ENCODE results near the gene IGFBPL1.

The IGFBPL1 gene

DNA sequence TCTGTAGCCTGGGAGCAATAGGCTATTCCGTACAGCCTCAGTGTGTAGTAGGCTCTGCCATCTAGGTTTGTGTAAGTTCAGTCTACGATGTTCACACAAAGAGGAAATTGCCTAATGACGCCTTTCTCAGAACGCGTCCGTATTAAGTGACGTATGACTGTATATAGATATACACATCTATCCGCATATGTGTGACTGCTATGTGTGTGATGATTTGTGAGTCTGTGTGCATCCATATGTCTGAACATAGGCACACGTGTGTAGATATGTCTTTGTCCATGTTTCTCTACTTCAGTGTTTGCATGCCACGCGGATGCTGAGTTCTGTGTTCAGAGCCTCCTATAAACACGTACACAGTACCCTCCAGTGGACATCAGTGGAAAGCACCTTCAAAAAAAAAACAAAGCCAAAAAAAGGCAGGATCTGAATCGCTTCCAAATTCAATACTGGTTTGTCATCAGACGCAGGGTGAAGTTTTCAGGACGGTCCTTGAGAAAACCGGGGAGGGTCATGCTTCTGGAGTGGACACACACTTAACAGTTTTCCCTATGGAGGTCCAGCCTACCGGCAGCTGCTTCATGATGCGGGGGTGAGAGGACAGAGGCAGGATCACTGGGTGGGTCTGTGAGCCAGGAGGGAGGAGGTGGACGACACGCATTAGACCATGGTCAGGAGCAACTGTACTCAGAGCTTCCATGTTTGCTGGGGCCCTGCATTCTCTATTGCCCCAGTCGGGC, 61.2 kb downstream of the IGFBPL1 start:
- H3K4me3 ChIP-seq (ENCODE audit: low read depth, low read length), result no peak overlapping the region; the same call in 1 of the 2 replicates
- TF ChIP-seq, protein P1, sequence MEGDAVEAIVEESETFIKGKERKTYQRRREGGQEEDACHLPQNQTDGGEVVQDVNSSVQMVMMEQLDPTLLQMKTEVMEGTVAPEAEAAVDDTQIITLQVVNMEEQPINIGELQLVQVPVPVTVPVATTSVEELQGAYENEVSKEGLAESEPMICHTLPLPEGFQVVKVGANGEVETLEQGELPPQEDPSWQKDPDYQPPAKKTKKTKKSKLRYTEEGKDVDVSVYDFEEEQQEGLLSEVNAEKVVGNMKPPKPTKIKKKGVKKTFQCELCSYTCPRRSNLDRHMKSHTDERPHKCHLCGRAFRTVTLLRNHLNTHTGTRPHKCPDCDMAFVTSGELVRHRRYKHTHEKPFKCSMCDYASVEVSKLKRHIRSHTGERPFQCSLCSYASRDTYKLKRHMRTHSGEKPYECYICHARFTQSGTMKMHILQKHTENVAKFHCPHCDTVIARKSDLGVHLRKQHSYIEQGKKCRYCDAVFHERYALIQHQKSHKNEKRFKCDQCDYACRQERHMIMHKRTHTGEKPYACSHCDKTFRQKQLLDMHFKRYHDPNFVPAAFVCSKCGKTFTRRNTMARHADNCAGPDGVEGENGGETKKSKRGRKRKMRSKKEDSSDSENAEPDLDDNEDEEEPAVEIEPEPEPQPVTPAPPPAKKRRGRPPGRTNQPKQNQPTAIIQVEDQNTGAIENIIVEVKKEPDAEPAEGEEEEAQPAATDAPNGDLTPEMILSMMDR (IDR thresholded peaks at IDR 0.05; ENCODE audit: low read depth, low read length, missing control alignments), result peak; percentile 59
- DNase-seq (ENCODE audit: low read depth), result no peak

DNA sequence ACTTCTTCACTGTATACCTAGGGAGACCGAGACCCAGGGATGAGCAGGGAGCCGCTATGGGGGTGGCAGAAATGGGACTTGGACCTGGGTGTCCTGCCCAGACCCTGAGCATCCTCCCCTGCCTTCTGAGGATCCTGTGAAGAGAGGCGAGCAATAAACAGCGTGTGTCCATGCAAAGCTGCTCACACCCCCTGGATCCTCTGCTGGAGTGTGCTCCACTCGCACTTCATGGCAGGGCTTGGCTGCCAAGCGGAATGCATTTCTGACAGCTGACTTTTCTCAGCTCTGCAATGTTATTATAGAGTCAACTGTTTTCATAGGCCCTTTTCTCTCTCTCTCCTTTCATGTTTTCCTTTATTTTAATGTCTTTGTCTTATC, 62.8 kb downstream of the IGFBPL1 start:
- H3K4me3 ChIP-seq (ENCODE audit: low read depth, low read length), result no peak overlapping the region
- DNase-seq (ENCODE audit: low read depth), result no peak
- TF ChIP-seq, protein P1 (IDR thresholded peaks at IDR 0.05; ENCODE audit: low read depth, low read length, missing control alignments), result no peak

DNA sequence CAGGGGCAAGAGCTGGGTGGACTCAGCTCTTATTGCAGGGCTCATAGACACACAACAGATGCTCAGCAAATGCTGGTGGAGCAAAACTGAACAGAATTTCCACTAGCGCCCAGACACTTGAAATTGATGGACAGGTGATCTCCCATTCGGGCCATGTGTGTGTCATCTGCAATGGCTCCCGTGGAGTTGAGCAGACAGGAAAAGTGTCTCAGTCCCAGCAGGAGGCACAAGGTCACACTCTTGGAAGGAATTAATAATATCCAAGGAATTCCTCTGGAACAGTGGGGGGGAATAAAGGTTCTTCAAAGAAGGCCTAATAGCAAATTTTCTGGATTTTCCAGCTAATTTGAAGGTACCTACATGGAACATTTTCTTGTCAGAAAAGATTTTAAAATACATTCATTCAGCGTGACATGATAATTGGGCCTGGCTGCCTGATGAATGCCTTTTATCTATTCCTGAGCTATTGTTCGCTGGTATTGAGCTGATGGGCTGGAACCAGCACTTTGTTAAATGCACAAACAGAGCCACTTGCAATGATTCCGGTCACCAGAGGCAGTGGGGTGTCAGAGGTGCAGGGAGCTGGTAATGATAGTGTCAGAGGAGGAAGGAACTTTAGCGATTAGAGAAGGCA, 63.3 kb downstream of the IGFBPL1 start:
- TF ChIP-seq, protein P1 (IDR thresholded peaks at IDR 0.05; ENCODE audit: low read depth, low read length, missing control alignments), result no peak
- no peak overlapping the region for H3K4me3 ChIP-seq (ENCODE audit: low read depth, low read length)
- no peak for DNase-seq (ENCODE audit: low read depth)

- TF ChIP-seq, protein P1 (IDR thresholded peaks at IDR 0.05; ENCODE audit: low read depth, low read length, missing control alignments), result no peak
- H3K4me3 ChIP-seq (ENCODE audit: low read depth, low read length), result no peak overlapping the region
- no peak for DNase-seq (ENCODE audit: low read depth)
These were observed 64.4 kb downstream of the IGFBPL1 start for GRCh38 chr9:38359689-38360385.

DNA sequence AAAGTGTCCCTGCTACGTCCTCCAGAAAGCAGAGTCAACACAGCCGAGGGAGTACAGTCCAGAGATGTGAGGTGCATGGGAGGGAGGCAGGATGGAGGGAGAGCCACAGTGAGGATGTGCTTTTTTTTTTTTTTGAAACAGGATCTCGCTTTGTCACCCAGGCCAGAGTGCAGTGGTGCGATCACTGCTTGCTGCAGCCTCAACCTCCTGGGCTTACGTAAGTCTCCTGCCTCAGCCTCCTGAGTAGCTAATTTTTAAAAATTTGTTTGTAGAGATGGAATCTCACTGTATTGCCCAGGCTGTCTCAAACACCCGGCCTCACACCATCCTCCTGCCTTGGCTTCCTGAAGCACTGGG, 65.0 kb downstream of the IGFBPL1 start:
- TF ChIP-seq, protein P1 (IDR thresholded peaks at IDR 0.05; ENCODE audit: low read depth, low read length, missing control alignments), result no peak
- no peak for DNase-seq (ENCODE audit: low read depth)
- H3K4me3 ChIP-seq (ENCODE audit: low read depth, low read length), result no peak overlapping the region

DNA sequence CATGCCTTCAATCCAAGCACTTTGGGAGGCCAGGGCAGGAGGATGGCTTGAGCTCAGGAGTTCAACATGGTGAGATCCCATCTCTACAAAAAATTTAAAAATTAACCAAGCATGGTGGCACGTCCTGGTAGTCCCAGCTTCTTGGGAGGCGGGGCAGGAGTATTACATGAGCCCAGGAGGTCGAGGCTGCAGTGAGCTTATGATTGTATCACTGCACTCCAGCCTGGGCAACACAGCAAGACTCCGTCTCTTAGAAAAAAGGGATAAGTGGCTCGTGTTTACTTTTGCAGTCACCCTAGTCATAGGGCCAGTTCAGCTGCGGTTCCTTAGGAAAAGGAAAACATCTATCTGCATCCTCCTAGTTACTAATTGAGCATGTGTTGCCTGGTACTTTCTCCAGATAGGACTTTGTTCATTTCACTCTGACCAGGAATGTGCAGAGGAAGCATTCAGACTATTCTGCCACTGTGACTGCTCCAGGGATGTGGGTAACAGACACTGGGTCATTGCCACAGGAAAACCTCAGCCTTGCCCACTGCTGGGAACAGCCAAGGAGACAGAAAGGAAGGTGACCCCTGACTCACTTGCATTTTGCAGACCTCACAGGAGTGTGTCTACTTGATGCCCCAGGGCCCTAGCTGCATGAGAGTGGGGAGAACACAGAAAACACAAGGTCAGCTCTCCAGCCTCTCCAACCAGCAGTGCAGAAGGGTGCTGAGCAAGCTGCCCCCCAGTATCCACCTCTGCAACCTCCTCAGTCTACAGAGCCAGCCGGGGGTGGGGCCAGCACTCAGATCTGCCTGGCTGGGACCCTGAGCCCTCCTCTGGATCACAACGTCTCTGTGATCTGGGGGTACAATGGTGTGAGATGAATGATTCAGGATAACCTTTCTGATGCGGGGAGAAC, 65.6 kb downstream of the IGFBPL1 start:
- no peak overlapping the region for H3K4me3 ChIP-seq (ENCODE audit: low read depth, low read length)
- no peak for DNase-seq (ENCODE audit: low read depth)
- TF ChIP-seq, protein P1 (IDR thresholded peaks at IDR 0.05; ENCODE audit: low read depth, low read length, missing control alignments), result no peak
